Activated CD4-positive, alpha-beta T cell treated with anti-CD3 and anti-CD28 coated beads, Interleukin-2, amount 50 U/mL, for 4 hours (primary cell): Measurements from ENCODE around the gene NRXN2.
A peak's percentile ranks its signal among the peaks of the same experiment; 100 is the strongest.

Experiments used
- DNase-seq, 2 experiments: peaks; one replicate each; pipeline ENCODE4 v3.0.0-alpha.2; 2020

Gene NRXN2

GRCh38 chr11:64742889-64743590, 20.0 kb upstream of the NRXN2 start:
- peak; percentile 60 to 62 for DNase-seq

GRCh38 chr11:64742087-64742888, 19.3 kb upstream of the NRXN2 start:
- no peak for DNase-seq

GRCh38 chr11:64741375-64742086, 18.5 kb upstream of the NRXN2 start:
- no peak for DNase-seq

- no peak for DNase-seq
These were observed 16.9 kb upstream of the NRXN2 start for GRCh38 chr11:64739871-64740270.

DNA sequence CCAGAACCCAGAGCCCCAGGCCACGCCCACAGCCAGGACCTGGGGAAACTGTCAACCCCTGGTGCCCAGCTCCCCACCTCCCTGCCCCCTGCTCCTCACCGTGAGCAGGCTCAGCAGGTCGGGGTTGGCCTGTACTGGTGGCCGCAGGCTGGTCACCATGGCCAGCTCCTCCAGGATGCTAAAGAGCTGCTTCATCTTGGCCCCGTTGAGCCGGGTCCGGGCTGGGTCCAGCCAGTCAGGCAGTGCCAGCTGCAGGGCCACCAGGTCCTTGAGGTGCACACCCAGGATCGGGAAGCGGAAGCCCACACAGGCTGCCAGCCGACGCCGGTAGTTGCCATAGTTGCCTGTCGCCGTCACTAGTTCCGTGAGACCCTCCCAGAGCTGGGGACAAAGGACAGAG, 13.7 kb upstream of the NRXN2 start:
- no peak for DNase-seq

DNA sequence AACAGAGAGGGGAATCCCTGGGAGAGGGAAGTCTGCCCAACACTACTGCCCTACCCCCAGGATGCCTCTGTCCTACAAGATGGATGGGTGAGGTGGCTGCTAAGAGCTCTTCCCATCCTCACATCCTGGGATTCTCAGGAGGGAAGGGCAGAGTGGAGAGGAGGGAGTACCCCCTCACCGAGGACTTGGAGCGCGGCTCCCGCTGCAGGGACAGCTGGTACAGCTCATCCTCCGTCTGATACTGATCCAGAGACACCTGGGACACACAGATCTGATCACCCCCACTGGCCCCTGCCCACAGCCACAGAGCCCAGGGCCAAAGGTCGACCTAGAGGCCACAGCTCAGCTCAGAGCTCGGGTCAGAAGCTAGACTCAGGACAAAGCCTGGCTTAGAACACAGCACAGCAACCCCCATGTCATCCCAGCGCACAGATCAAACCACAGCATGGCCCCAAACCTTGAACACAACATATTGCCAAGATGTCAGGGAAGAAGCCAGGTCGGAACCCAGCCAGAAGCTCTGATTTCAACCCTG, 12.8 kb upstream of the NRXN2 start:
- no peak for DNase-seq

DNA sequence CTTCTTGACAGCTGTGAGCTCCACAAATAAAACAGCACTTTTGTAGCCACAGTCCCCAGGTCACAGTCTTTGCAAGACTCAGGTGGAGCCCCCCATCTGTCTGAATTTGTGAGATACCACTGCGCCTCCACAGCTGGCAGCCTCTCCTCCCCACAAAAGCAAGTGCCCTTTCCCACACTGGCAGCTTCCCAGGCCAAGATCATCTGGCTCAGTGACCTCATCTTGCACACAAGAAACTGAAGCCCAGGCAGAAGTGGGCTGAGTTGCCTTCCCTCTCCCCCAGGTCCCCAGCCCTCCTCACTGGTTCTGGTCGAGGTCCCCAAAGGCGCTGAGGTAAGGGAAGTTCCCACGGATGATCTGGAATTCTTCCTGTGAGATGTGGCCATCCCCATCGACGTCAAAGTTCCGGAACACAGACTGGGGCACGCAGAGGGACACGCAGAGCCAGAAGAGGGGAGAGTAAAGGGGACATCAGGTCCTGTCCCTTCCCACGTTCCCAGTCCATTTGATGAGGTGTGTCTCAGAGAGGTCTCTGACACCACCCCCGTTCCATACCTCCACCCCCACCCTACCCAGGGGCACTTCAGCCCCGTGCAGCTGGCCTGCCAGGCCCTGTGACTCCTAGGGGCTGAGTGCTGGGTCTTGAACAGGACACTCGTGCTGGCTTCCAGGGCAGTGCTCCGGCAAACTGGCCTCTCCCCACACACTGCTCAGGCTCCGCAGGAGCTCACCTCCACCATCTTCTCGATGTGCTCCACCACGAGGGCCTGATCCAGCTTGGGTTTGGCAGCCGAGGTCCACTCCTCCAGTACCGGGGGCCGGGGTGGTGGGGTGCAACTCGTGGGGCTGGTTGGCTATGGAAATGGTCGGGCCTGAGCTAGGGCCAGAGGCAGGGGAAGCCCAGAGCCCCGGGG, 12.1 kb upstream of the NRXN2 start:
- DNase-seq: no peak

GRCh38 chr11:64731601-64732000, 8.6 kb upstream of the NRXN2 start:
- DNase-seq: no peak

DNA sequence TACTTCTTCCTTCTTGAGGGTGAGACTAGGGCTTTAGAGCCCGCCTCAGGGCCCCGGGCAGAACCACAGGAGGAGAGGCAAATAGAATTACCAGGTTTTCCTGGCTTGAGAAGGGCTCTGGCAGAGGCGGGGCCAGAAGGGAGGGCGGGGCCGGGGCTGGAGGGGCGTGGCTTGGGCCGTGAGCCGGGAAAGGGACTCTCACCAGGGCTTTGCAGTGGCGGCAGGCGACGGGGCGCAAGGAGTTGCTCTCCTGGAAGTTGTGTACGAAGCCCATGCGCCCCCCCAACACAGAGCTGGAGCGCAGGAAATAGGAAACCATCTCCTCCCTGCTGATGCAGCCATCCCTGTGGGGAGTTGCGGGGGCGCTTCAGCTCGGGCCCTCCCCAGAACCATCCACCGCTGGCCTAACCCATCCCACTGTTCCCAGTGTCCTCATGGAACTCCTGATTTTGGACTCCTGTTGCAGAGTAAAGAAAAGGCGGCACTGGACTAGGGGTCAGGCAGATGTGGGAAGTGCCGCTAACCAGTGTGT, 6.9 kb upstream of the NRXN2 start:
- no peak for DNase-seq

- DNase-seq: no peak
These were observed 5.9 kb upstream of the NRXN2 start for GRCh38 chr11:64728757-64729365.

DNA sequence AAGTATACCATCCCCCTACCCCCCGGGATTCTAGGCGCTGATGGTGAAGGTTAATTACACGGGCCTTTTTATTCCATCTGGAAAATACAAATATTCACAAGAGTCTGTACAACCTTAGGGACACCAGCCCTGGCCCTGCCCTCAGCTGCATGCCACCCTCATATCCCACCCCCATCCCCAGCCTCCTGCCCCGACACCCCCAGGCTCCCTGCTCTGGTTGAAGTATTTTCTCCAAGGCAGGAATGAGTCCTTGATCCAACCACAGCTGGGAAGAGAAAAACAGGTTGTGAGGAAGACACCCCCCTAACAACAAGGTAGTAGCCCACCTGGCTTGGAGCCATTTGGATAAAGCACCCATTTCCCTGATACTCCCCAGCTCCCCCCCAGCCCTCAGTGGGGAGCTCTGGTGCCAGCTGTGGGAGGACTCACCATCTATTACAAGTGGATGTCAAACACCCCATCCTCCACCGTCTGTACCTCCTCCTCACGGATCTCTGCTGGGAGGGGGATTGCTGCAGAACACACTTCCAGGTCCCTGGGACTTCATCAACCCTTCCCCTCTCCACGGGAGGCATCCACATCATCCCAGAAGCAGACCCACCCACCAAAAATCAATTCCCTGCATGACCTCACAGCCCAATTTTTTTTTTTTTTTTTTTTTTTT, 4.0 kb upstream of the NRXN2 start:
- DNase-seq: no peak

GRCh38 chr11:64726211-64726641, 3.2 kb upstream of the NRXN2 start:
- DNase-seq: no peak

GRCh38 chr11:64724863-64725532, 2.0 kb upstream of the NRXN2 start:
- DNase-seq: no peak

DNA sequence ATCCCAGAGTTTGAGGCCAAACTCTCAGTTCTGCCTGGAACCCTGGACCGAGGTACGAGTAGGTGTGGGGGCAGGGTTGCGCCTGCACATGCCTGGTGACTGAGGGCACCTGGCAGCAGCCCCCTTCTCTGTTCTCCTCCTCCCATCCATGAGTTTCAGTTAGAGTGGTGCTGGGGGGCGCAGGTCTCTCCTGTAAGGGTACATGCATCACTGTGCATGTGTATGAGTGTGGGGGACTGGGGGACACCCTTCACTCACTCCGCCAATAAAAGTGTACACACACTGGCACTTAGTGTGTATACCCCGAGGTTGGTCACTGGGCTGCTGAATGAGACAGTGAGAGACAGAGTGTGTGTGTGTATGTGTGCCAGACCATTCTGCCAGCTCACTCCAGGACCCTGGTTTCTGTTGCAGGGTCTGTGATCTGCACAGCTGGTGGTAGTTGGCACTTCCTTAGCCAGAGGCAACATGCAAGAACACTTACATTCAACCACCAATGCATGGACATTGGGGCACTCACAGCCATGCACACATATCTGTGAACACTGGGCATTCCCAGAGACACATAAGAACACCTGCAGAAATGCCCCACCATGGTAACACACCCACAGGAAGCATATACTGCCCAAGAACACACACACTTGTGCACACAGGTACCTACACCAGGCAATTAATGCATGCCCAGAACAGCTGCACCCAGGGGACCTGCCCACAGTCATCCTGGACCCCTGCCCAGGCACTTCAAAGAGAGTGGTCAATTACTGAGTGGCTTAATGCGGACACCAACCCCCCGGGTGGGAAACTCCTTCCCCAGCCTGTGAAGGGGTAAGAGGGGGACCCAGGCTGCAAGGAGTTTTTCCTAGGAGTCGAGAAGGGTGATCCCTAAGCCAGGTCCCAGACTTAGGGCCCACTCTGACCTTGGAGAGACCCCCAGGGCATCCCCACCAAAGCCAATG, 1.2 kb upstream of the NRXN2 start:
- DNase-seq: no peak

- no peak for DNase-seq
These were observed 594 bp downstream of the NRXN2 start for GRCh38 chr11:64722141-64723065.

DNA sequence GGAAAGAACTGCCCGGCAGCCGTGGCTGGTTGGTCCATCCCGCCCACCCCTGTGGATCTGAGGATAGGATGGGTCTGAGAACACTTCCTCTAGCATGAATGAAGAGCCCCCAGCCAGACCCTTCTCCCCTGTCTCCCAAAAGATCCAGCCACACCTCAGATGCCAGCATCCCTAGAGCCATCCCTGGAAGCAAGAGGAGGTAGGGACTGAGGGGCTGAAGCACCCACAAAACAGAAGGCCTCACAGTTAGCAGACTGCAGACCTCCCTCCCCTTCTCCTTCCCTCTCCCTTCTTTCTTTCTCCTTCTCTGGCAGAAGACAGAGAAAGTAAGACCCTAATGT, 1.7 kb downstream of the NRXN2 start:
- DNase-seq: no peak

DNA sequence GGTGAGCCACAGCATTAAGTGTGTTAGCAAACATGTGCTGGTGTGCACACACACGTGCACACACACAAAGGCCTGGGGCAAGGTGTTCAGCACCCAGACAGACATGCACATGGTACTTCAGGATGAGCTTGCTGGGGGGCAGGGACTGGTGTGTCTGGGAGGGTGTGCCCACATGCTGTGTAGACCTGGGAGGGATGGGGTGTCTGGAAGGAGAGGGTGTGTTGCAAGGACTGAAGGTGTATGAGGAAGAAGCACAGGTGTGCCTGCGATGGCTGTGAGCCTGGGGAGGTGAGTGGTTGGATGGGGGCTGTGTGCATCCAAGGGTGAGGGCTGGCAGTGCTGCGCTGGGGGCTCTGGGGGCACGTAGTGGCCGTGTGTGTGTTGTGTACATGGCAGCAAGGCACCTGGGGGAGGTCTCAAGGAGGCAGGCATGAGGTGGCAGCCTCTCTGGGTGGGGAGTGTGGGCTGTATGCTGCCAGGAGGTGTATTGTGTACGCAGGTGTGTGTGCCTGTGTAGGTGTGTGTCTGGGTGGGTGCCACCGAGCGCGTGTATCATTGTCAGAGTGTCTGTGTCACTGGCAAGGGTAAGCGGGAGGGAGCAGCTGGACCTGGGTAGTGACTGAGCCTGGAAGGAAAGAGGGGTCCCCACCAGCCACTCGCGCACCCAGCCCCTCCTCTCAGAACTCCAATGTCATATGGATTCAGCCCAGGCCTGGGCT, 2.2 kb downstream of the NRXN2 start:
- DNase-seq: no peak

- DNase-seq: no peak
These were observed 2.8 kb downstream of the NRXN2 start for GRCh38 chr11:64720167-64720566.
